Measurements from ENCODE around the gene MED15. TPM values are rescaled to one million over a fixed set of nuclear protein-coding genes. Genes with fewer than 3 reads are reported as not detected.

MED15 gene
- total RNA-seq, 1 experiment from 2014 or later, result 59.3 TPM

DNA sequence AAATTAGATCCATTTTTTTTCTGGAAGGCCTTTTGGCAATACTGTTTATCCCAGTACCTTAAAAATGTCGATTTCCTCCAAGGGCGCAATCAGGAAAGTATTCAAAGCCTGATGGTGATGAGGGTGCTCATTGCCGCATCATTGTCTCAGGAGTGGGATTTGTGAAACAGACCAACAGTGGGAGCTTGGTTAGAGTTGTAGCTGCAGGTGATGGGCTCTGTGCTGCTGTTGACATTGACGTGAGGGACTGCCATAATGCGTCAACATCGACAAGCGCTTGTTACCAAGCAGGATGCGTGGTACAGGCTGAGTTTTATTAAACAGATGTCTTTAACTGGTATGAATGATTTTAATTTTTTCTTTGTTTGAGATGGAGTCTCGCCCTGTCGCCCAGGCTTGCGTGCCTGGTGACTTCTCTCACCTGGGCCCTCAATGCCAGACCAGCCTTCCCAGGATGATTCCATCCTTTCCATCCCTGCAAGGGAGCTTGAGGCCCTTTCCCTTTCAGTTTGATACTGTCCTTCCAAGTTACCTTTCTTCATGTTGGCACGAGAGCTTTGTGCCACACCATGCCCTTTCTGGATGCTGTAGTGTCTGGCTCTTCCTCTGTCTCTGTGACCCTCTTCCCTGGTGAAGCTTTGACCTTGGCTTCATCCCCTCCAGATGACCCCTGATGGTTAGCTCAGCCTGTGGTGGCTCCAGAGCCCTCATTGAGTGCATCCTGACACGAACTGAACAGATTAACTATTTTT is 10.6 kb downstream of the MED15 start:
- Histone ChIP-seq H3K27ac (ENCODE audit: low read length) (no peak overlapping the region), H3K4me1 (ENCODE audit: control insufficient read depth, insufficient read depth, low read length) (peaks cover under 1% of the 10 kb centered on the region), H3K9me3 (ENCODE audit: control insufficient read depth, insufficient read depth, low read depth, low read length) (no peaks in the 10 kb centered on the region), H3K4me3 (ENCODE audit: low read depth in 2 of 2, low read length in 2 of 2) (no peak overlapping the region), H3K27me3 (ENCODE audit: control insufficient read depth, insufficient read depth, low read length) (no peaks in the 10 kb centered on the region), H3K36me3 (ENCODE audit: control insufficient read depth, insufficient read depth, low read length) (no peaks in the 10 kb centered on the region)
- ATAC-seq (no peak), DNase-seq (ENCODE audit: low read depth, low spot score) (no peak)
- no peak for TF ChIP-seq POLR2AphosphoS5 (IDR thresholded peaks at IDR 0.05; ENCODE audit: low read depth, low read length)
- intact Hi-C loops (cut with micrococcal nuclease; ENCODE audit: unreplicated experiment), result no loop called here
- ChIA-PET CTCF (no interaction called here), POLR2A (no interaction called here)
- in situ Hi-C loops (cut with HindIII; ENCODE audit: low pct_unique_long_range_greater_than_20kb, low sequenced_read_pairs), result no loop called here
- no TSS peak for BruUV-seq (replicated peaks)

DNA sequence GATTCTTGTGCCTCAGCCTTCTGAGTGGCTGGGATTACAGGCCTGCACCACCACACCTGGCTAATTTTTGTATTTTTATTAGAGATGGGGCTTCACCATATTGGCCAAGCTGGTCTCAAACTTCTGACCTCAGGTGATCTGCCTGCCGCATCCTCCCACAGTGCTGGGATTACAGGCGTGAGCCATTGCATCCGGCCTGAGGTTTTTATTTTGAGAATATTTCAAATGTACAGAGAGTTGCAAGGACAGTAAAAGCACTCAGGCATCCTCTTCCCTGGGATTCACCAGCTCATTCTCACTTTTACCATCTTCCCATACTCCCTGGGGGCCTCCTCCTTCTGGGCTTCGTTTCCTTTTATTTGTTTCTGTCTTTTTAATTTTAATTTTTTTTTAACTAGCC is 12.1 kb downstream of the MED15 start:
- Histone ChIP-seq H3K27ac (ENCODE audit: low read length) (no peak overlapping the region), H3K9me3 (ENCODE audit: control insufficient read depth, insufficient read depth, low read depth, low read length) (no peaks in the 10 kb centered on the region), H3K27me3 (ENCODE audit: control insufficient read depth, insufficient read depth, low read length) (no peaks in the 10 kb centered on the region), H3K4me3 (ENCODE audit: low read depth in 2 of 2, low read length in 2 of 2) (no peak overlapping the region), H3K36me3 (ENCODE audit: control insufficient read depth, insufficient read depth, low read length) (no peaks in the 10 kb centered on the region), H3K4me1 (ENCODE audit: control insufficient read depth, insufficient read depth, low read length) (peaks cover 12% of the 10 kb centered on the region)
- ChIA-PET POLR2A (no interaction called here), CTCF (no interaction called here)
- intact Hi-C loops (cut with micrococcal nuclease; ENCODE audit: unreplicated experiment) (no loop called here), in situ Hi-C loops (cut with HindIII; ENCODE audit: low pct_unique_long_range_greater_than_20kb, low sequenced_read_pairs) (no loop called here)
- no peak for ATAC-seq
- no peak for TF ChIP-seq SIN3A (IDR thresholded peaks at IDR 0.05; ENCODE audit: borderline replicate concordance, insufficient read depth, low read depth, low read length)
- no peak for TF ChIP-seq TCF7L2 (IDR thresholded peaks at IDR 0.05; ENCODE audit: low read depth, low read length)
- TF ChIP-seq, protein P1, sequence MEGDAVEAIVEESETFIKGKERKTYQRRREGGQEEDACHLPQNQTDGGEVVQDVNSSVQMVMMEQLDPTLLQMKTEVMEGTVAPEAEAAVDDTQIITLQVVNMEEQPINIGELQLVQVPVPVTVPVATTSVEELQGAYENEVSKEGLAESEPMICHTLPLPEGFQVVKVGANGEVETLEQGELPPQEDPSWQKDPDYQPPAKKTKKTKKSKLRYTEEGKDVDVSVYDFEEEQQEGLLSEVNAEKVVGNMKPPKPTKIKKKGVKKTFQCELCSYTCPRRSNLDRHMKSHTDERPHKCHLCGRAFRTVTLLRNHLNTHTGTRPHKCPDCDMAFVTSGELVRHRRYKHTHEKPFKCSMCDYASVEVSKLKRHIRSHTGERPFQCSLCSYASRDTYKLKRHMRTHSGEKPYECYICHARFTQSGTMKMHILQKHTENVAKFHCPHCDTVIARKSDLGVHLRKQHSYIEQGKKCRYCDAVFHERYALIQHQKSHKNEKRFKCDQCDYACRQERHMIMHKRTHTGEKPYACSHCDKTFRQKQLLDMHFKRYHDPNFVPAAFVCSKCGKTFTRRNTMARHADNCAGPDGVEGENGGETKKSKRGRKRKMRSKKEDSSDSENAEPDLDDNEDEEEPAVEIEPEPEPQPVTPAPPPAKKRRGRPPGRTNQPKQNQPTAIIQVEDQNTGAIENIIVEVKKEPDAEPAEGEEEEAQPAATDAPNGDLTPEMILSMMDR (IDR thresholded peaks at IDR 0.05), result no peak
- TF ChIP-seq POLR2AphosphoS5 (IDR thresholded peaks at IDR 0.05; ENCODE audit: low read depth, low read length), result no peak
- TF ChIP-seq REST (IDR thresholded peaks at IDR 0.05; ENCODE audit: insufficient read depth in 1 of 2, low read depth in 2 of 2, low read length in 1 of 2), result no peak
- no TSS peak for BruUV-seq (replicated peaks)
- DNase-seq (ENCODE audit: low read depth, low spot score), result no peak

DNA sequence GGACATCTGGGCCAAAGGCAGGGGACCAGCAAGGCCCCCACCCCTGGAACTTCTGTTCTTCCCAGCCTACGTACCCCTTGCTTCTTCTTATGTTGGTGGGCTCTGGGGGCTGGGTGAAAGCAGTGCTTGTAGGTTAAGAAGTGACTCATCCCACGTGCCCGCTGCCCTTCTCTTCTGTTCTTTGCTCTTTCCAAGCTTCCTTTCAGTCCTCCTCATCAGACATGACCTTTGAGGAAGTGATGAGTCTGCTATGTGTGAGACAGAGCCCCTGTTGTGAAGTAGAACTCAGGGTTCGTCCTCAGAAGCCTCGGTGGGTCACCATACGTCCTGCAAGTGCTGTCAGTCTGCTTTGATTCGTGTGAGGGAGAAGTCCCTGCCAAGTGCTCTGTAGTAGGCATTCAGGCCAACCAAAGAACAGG is 12.7 kb downstream of the MED15 start:
- H3K4me1 ChIP-seq (ENCODE audit: control insufficient read depth, insufficient read depth, low read length), result peaks cover 12% of the 10 kb centered on the region
- H3K27me3 ChIP-seq (ENCODE audit: control insufficient read depth, insufficient read depth, low read length), result no peaks in the 10 kb centered on the region
- BruUV-seq (replicated peaks), result no TSS peak
- no peak overlapping the region for H3K4me3 ChIP-seq (ENCODE audit: low read depth in 2 of 2, low read length in 2 of 2)
- DNase-seq (ENCODE audit: low read depth, low spot score), result no peak
- H3K27ac ChIP-seq (ENCODE audit: low read length), result no peak overlapping the region
- no peak for ATAC-seq
- POLR2A ChIA-PET, result no interaction called here
- no peak for TF ChIP-seq TCF7L2 (IDR thresholded peaks at IDR 0.05; ENCODE audit: low read depth, low read length)
- no peak for TF ChIP-seq SIN3A (IDR thresholded peaks at IDR 0.05; ENCODE audit: borderline replicate concordance, insufficient read depth, low read depth, low read length)
- in situ Hi-C loops (cut with HindIII; ENCODE audit: low pct_unique_long_range_greater_than_20kb, low sequenced_read_pairs), result no loop called here
- intact Hi-C loops (cut with micrococcal nuclease; ENCODE audit: unreplicated experiment), result no loop called here
- H3K36me3 ChIP-seq (ENCODE audit: control insufficient read depth, insufficient read depth, low read length), result no peaks in the 10 kb centered on the region
- no peaks in the 10 kb centered on the region for H3K9me3 ChIP-seq (ENCODE audit: control insufficient read depth, insufficient read depth, low read depth, low read length)
- CTCF ChIA-PET, result no interaction called here
